ENCODE data around the gene GARIN5A. TPM values are rescaled to one million over a fixed set of nuclear protein-coding genes. Genes with fewer than 3 reads are reported as not detected.

GARIN5A gene
- total and polyA plus RNA-seq, 2 experiments from 2014 or later: 13.3 to 25.0 TPM

DNA sequence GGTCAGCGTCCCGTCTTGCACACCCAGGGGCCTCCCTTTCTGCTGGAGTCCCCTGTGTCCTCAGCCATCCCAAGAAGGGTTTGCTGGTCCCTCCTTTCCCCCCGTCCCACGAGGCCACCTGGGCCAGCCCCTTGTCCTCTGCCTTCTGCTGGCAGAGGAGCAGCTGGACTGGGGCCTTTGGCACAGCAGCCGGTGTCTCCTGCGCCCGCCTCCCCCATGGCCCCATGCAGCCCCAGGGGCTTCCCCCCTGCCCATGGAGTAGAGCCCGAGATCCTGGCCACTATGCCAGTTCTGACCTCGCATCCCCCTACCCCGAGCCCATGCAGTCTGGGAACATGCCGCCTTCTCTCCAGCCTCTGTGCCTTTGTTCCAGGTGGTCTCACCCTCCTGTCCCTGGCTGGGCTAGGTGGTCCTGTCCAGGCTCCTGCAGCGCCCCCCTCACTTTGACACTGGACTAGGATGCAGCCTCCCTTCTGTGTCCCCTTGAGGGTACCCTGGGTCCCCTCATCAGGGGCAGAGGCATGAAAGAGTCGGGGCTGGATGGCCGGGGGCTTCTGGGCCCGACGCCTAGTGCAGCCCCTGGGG is 5.7 kb upstream of the GARIN5A start:
- no peaks in the 10 kb centered on the region for H3F3A ChIP-seq (replicated peaks; ENCODE audit: low read depth)
- H3K27me3 ChIP-seq (ENCODE audit: insufficient read depth): peaks cover 10% of the 10 kb centered on the region
- no peak overlapping the region for H2AFZ ChIP-seq
- ATAC-seq (no peak), DNase-seq (ENCODE audit: low spot score) (no peak)
- peaks cover 5% of the 10 kb centered on the region; the same call in 1 of the 2 replicates for H3K4me1 ChIP-seq (ENCODE audit: insufficient read depth)
- Mint-ChIP-seq H3K4me3 (no peak overlapping the region), H3K9me3 (peaks cover 93% of the 10 kb centered on the region), H3K27me3 (ENCODE audit: insufficient read depth, low read depth, poor library complexity) (no peaks in the 10 kb centered on the region), H3K36me3 (ENCODE audit: low read depth) (peaks cover 50% of the 10 kb centered on the region), H3K4me1 (no peaks in the 10 kb centered on the region), H3K27ac (no peak overlapping the region)
- no peak overlapping the region for H3K4me3 ChIP-seq
- peaks cover 13% of the 10 kb centered on the region for H3K36me3 ChIP-seq (ENCODE audit: insufficient read depth)
- H4K20me1 ChIP-seq (replicated peaks; ENCODE audit: insufficient read depth): no peaks in the 10 kb centered on the region; the same call in 1 of the 2 replicates
- H3K9me2 ChIP-seq (ENCODE audit: insufficient read depth): no peaks in the 10 kb centered on the region
- H3K79me2 ChIP-seq (replicated peaks; ENCODE audit: insufficient read depth): peaks cover 19% of the 10 kb centered on the region
- TF ChIP-seq ZNF331 (CRISPR knock-in tag; IDR thresholded peaks at IDR 0.05; ENCODE audit: low read depth) (no peak), NANOG (IDR thresholded peaks at IDR 0.05; ENCODE audit: borderline replicate concordance) (no peak), EZH2phosphoT487 (IDR thresholded peaks at IDR 0.05; ENCODE audit: unreplicated experiment) (no peak), EZH2 (IDR thresholded peaks at IDR 0.05; ENCODE audit: low read depth, unreplicated experiment) (no peak), ZNF114 (CRISPR knock-in tag; IDR thresholded peaks at IDR 0.05) (no peak), POLR2AphosphoS5 (IDR thresholded peaks at IDR 0.05; ENCODE audit: low read depth) (no peak), STAT1 (IDR thresholded peaks at IDR 0.05; ENCODE audit: unreplicated experiment) (no peak), JUNB (IDR thresholded peaks at IDR 0.05; ENCODE audit: unreplicated experiment) (no peak)
- TF ChIP-seq, protein P1, sequence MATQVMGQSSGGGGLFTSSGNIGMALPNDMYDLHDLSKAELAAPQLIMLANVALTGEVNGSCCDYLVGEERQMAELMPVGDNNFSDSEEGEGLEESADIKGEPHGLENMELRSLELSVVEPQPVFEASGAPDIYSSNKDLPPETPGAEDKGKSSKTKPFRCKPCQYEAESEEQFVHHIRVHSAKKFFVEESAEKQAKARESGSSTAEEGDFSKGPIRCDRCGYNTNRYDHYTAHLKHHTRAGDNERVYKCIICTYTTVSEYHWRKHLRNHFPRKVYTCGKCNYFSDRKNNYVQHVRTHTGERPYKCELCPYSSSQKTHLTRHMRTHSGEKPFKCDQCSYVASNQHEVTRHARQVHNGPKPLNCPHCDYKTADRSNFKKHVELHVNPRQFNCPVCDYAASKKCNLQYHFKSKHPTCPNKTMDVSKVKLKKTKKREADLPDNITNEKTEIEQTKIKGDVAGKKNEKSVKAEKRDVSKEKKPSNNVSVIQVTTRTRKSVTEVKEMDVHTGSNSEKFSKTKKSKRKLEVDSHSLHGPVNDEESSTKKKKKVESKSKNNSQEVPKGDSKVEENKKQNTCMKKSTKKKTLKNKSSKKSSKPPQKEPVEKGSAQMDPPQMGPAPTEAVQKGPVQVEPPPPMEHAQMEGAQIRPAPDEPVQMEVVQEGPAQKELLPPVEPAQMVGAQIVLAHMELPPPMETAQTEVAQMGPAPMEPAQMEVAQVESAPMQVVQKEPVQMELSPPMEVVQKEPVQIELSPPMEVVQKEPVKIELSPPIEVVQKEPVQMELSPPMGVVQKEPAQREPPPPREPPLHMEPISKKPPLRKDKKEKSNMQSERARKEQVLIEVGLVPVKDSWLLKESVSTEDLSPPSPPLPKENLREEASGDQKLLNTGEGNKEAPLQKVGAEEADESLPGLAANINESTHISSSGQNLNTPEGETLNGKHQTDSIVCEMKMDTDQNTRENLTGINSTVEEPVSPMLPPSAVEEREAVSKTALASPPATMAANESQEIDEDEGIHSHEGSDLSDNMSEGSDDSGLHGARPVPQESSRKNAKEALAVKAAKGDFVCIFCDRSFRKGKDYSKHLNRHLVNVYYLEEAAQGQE (IDR thresholded peaks at IDR 0.05; ENCODE audit: unreplicated experiment): no peak
- TF ChIP-seq, protein P2, sequence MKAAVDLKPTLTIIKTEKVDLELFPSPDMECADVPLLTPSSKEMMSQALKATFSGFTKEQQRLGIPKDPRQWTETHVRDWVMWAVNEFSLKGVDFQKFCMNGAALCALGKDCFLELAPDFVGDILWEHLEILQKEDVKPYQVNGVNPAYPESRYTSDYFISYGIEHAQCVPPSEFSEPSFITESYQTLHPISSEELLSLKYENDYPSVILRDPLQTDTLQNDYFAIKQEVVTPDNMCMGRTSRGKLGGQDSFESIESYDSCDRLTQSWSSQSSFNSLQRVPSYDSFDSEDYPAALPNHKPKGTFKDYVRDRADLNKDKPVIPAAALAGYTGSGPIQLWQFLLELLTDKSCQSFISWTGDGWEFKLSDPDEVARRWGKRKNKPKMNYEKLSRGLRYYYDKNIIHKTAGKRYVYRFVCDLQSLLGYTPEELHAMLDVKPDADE (IDR thresholded peaks at IDR 0.05): no peak
- no peak overlapping the region for H3K27ac ChIP-seq (ENCODE audit: low read depth)
- no peak overlapping the region for H3K4me2 ChIP-seq
